Keratinocyte (primary cell): ENCODE measurements around the gene WNT3. TPM values are rescaled to one million over a fixed set of nuclear protein-coding genes. Genes with fewer than 3 reads are reported as not detected.

Experiments
- DNase-seq: peaks from one replicate; pipeline ENCODE4 v3.0.0-alpha.2; 2011; ENCODE audit warnings: low read depth, missing footprints, low spot score
- FAIRE-seq: peaks from 2 replicates; lab custom pipeline; 2011; peaks lifted over from hg19 to GRCh38; lab: Jason Lieb, UNC
- H2AFZ ChIP-seq: 2 replicates; pipeline ENCODE4 v1.6.0; 2012; ENCODE audit warnings: low read length, control low read depth, inconsistent platforms; ENCODE audit not compliant: control insufficient read depth
- H3K27ac ChIP-seq: 2 replicates; pipeline ENCODE4 v1.5.1; 2011; ENCODE audit warnings: low read length; ENCODE audit not compliant: control insufficient read depth, insufficient read depth
- H3K27me3 ChIP-seq: 3 replicates; pipeline ENCODE4 v1.6.0; 2011; ENCODE audit warnings: low read length; ENCODE audit not compliant: control insufficient read depth, insufficient read depth; ENCODE audit errors: extremely low read depth
- H3K36me3 ChIP-seq, 2 experiments: 2 replicates in 1 of 2; 3 replicates in 1 of 2; pipeline ENCODE4 v1.5.1; 2011; ENCODE audit warnings: low read length in 2 of 2, mild to moderate bottlenecking in 1 of 2; ENCODE audit not compliant: control insufficient read depth in 2 of 2, insufficient read depth in 2 of 2; ENCODE audit errors: extremely low read depth in 1 of 2
- H3K4me1 ChIP-seq: 3 replicates; pipeline ENCODE4 v1.5.1; 2011; ENCODE audit warnings: low read length; ENCODE audit not compliant: control insufficient read depth, insufficient read depth; ENCODE audit errors: extremely low read depth
- H3K4me2 ChIP-seq: 3 replicates; pipeline ENCODE4 v1.6.0; 2011; ENCODE audit warnings: low read depth, low read length; ENCODE audit not compliant: control insufficient read depth, insufficient read depth; ENCODE audit errors: extremely low read depth
- H3K4me3 ChIP-seq, 3 experiments: fragments of 200-600 bp in 1 of 3; sonication (generic) in 1 of 3; 2 replicates in 2 of 3; 3 replicates in 1 of 3; pipeline ENCODE4 v1.5.1; 2011 to 2016; ENCODE audit warnings: low read length in 3 of 3, mild to moderate bottlenecking in 3 of 3, control low read depth in 2 of 3, inconsistent platforms in 1 of 3, low read depth in 1 of 3, mixed read lengths in 1 of 3, mixed run types in 1 of 3, moderate library complexity in 1 of 3; ENCODE audit not compliant: control insufficient read depth in 2 of 3, insufficient read depth in 2 of 3; ENCODE audit errors: extremely low read depth in 1 of 3
- H3K79me2 ChIP-seq: 2 replicates; pipeline ENCODE4 v1.6.0; 2012; ENCODE audit warnings: low read length; ENCODE audit not compliant: control insufficient read depth, insufficient read depth
- H3K9ac ChIP-seq: 3 replicates; pipeline ENCODE4 v1.6.0; 2011; ENCODE audit warnings: low read length; ENCODE audit not compliant: control insufficient read depth, insufficient read depth; ENCODE audit errors: extremely low read depth
- H3K9me1 ChIP-seq: 3 replicates; pipeline ENCODE4 v1.6.0; 2011; ENCODE audit warnings: low read length; ENCODE audit not compliant: control insufficient read depth, insufficient read depth; ENCODE audit errors: extremely low read depth
- H3K9me3 ChIP-seq: 2 replicates; pipeline ENCODE4 v1.5.1; 2012; ENCODE audit warnings: low read depth, low read length; ENCODE audit not compliant: control insufficient read depth
- H4K20me1 ChIP-seq: 3 replicates; pipeline ENCODE4 v1.6.0; 2011; ENCODE audit warnings: low read length; ENCODE audit not compliant: control insufficient read depth, insufficient read depth; ENCODE audit errors: extremely low read depth
- CTCF ChIP-seq, 3 experiments: IDR thresholded peaks in 1 of 3; conservative IDR thresholded peaks in 1 of 3; optimal IDR thresholded peaks in 1 of 3; 2 replicates in 2 of 3; 3 replicates in 1 of 3; pipeline versions ENCODE3 to v1.5.1; 2011; ENCODE audit warnings: low read length in 3 of 3, mild to moderate bottlenecking in 3 of 3, moderate library complexity in 2 of 3, control low read depth in 1 of 3, inconsistent platforms in 1 of 3; ENCODE audit not compliant: insufficient read depth in 2 of 3; ENCODE audit errors: extremely low read depth in 1 of 3
- EZH2 ChIP-seq: IDR thresholded peaks from one replicate; pipeline ENCODE4 v1.6.1; 2012; ENCODE audit warnings: inconsistent platforms, mild to moderate bottlenecking, low read length, moderate library complexity
- dilution Hi-C: fragments of 300-500 bp; cut with MboI; formaldehyde crosslinking; loops from one replicate; pipeline ENCODE4 v1.7.0; 2020; ENCODE audit warnings: low sequenced_read_pairs; ENCODE audit not compliant: extremely low pct_ligation_motif_present
- polyA plus RNA-seq, 5 experiments: library from polyadenylated mRNA; depleted of rRNA in 3 of 5; stranded (reverse) in 3 of 5; stranded (forward) in 1 of 5; unstranded in 1 of 5; fragments of >200 nt; gene quantifications; 1 replicate in 1 of 5; 2 replicates in 3 of 5; 3 replicates in 1 of 5; pipeline versions ENCODE4 v1.2.1 to v1.2.3, GENCODE V29; 2011 to 2012; ENCODE audit warnings: missing spikeins in 2 of 5, low read depth in 1 of 5, low replicate concordance in 1 of 5

WNT3 gene
- polyA plus RNA-seq, 1 donor (not counting 4 experiments of a cell fraction or from before 2014, with no cell fraction given) = 1.9 TPM

DNA sequence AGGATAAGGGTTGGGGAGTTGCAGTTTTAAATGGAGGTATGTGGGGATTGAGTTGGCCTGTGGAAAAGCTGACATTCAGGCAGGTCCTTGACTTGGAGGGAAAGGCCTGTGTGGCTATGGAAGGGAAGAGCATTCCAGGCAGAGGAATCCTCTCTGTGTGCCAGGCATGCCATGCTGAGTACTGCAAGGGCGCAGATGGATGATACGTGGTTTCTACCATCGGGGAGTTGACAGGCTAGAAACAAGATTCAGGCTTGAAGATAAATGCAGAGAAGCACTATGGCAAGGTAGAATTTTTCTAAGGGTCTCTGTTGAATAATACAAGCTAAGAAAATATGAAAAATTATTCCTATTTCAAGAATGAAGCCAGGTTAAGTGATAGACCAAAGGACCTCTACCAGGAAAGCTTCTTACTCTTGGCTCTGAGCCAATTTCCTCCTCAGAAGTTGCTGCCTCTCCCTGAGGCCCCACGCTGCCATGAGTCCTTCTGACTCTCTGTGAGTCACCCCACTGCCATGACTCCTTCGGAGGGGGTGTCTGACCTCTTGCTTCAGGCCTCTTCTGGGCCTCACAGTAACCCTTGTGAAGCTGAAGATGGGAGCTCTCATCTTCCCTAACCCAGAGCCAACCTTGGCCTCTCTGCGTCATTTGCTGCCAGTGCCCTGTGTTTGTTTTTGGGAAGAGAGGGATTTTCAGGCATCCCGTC, 75.8 kb downstream of the WNT3 start:
- H3K27ac ChIP-seq = peak overlapping the region; percentile 54
- DNase-seq = no peak

GRCh38 chr17:46741122-46741730, 77.3 kb downstream of the WNT3 start:
- no peak for FAIRE-seq
- no peaks in the 10 kb centered on the region for H3K79me2 ChIP-seq
- no peaks in the 10 kb centered on the region for H4K20me1 ChIP-seq
- TF ChIP-seq EZH2 (no peak), CTCF (optimal IDR thresholded peaks at IDR 0.05 in 1 of 3, IDR thresholded peaks at IDR 0.05 in 1 of 3, conservative IDR thresholded peaks at IDR 0.05 in 1 of 3; ENCODE audit: extremely low read depth in 1 of 3, insufficient read depth in 2 of 3, low read length in 3 of 3) (no peak)
- peaks cover 26% of the 10 kb centered on the region for H3K4me1 ChIP-seq
- no peaks in the 10 kb centered on the region for H3K36me3 ChIP-seq
- dilution Hi-C loops = no loop called here
- H3K4me2 ChIP-seq = no peak overlapping the region
- no peaks in the 10 kb centered on the region for H3K27me3 ChIP-seq
- peaks cover 3% of the 10 kb centered on the region for H3K9me1 ChIP-seq
- no peaks in the 10 kb centered on the region for H3K9me3 ChIP-seq
- no peak overlapping the region for H3K27ac ChIP-seq
- H3K9ac ChIP-seq = no peak overlapping the region
- H3K4me3 ChIP-seq = no peak overlapping the region
- DNase-seq = no peak
- H2AFZ ChIP-seq = no peak overlapping the region

More for the DNA sequence above, 75.8 kb downstream of the WNT3 start:
- H3K4me1 ChIP-seq = peaks cover 26% of the 10 kb centered on the region
- no peaks in the 10 kb centered on the region for H3K36me3 ChIP-seq
- FAIRE-seq = peak; percentile 84
- no peaks in the 10 kb centered on the region for H3K9me3 ChIP-seq
- peak overlapping the region; percentile 8 for H2AFZ ChIP-seq
- H3K27me3 ChIP-seq = no peaks in the 10 kb centered on the region
- no peaks in the 10 kb centered on the region for H4K20me1 ChIP-seq
- H3K4me3 ChIP-seq = no peak overlapping the region
- dilution Hi-C loops = no loop called here
- TF ChIP-seq EZH2 (no peak), CTCF (optimal IDR thresholded peaks at IDR 0.05 in 1 of 3, IDR thresholded peaks at IDR 0.05 in 1 of 3, conservative IDR thresholded peaks at IDR 0.05 in 1 of 3; ENCODE audit: extremely low read depth in 1 of 3, insufficient read depth in 2 of 3, low read length in 3 of 3) (no peak)
- H3K9me1 ChIP-seq = peaks cover 3% of the 10 kb centered on the region
- peak overlapping the region; percentile 68 for H3K4me2 ChIP-seq
- H3K9ac ChIP-seq = no peak overlapping the region
- no peaks in the 10 kb centered on the region for H3K79me2 ChIP-seq
